ENCODE data around the gene REXO1.
"Not testable (repeated sequence)": the region's sequence is repeated elsewhere in the genome, so short reads cannot be mapped to it uniquely, and the experiment has no call there.

REXO1 gene

GRCh38 chr19:1811472-1811894, 36.8 kb downstream of the REXO1 start:
- DNase-seq, result no peak

GRCh38 chr19:1810439-1811160, 37.7 kb downstream of the REXO1 start:
- no peak for DNase-seq

GRCh38 chr19:1809678-1810077, 38.6 kb downstream of the REXO1 start:
- DNase-seq, result no peak

GRCh38 chr19:1808395-1808731, 39.9 kb downstream of the REXO1 start:
- DNase-seq, result no peak

- DNase-seq, result no peak
These were observed 40.4 kb downstream of the REXO1 start for GRCh38 chr19:1807695-1808394.

GRCh38 chr19:1807030-1807694, 41.1 kb downstream of the REXO1 start:
- DNase-seq, result no peak

GRCh38 chr19:1806184-1807029, 41.9 kb downstream of the REXO1 start:
- DNase-seq, result no peak

- DNase-seq, result no peak
These were observed 42.7 kb downstream of the REXO1 start for GRCh38 chr19:1805401-1806183.

- no peak for DNase-seq
These were observed 43.4 kb downstream of the REXO1 start for GRCh38 chr19:1804858-1805257.

- no peak for DNase-seq
These were observed 48.5 kb downstream of the REXO1 start for GRCh38 chr19:1799695-1800342.

GRCh38 chr19:1797313-1797712, 51.0 kb downstream of the REXO1 start:
- DNase-seq, result not testable (repeated sequence)

GRCh38 chr19:1796395-1797142, 51.7 kb downstream of the REXO1 start:
- DNase-seq, result no peak

GRCh38 chr19:1794424-1795172, 53.7 kb downstream of the REXO1 start:
- no peak for DNase-seq

GRCh38 chr19:1791879-1792278, 56.4 kb downstream of the REXO1 start:
- no peak for DNase-seq

- no peak for DNase-seq
These were observed 58.1 kb downstream of the REXO1 start for GRCh38 chr19:1790054-1790792.

GRCh38 chr19:1789261-1790041, 58.8 kb downstream of the REXO1 start:
- DNase-seq, result peak; percentile 51

GRCh38 chr19:1787116-1787515, 61.2 kb downstream of the REXO1 start:
- DNase-seq, result no peak

- DNase-seq, result no peak
These were observed 61.6 kb downstream of the REXO1 start for GRCh38 chr19:1786668-1787067.

GRCh38 chr19:1785310-1785709, 63.0 kb downstream of the REXO1 start:
- DNase-seq, result no peak

All from retina (tissue), 1 donor.